NK-92 (cell line): ENCODE data around the gene ZNF438.
"Not testable (repeated sequence)": the region's sequence is repeated elsewhere in the genome, so short reads cannot be mapped to it uniquely, and the experiment has no call there.

Source experiments
- DNase-seq: peaks from one replicate; lab custom pipeline; 2025; ENCODE audit not compliant: unreplicated experiment; lab: John Stamatoyannopoulos, UW

The ZNF438 gene

GRCh38 chr10:30812018-30812851, 219.4 kb downstream of the ZNF438 start:
- DNase-seq = no peak

DNA sequence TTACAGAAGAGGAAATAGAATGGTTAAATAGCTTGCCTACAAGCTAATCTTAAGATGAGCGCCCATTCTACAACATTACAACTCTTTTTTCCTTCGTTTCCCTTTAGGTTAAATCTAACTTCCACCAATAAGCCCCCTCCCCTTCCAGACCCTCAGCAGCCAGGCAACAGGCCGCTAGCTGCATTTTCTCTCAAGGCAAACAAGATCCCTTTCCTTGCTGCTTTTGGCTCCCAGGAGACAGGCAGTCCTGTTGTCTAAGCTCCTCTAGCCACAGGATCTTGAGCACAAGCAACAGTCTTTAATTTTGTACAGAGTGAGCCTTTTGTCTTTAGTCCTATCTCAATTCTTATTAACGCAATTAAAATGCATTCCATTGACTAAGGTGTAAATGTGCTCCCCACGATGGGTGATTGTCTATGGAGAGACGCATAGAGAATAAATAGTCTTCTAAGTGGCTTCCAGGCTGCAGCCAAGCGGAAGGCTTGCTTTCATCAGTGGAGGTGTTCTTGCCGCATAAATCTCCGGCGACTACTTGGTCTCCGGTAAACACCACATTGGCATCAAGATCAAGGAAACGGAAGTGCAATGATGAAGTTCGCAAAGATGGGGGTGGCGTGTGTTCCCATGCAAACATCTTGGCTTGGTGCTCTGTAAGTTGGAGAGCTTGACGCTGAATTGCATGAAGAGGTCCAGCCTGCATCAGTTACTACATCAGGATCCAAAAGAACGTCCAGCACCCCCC, 220.2 kb downstream of the ZNF438 start:
- no peak for DNase-seq

GRCh38 chr10:30810416-30810815, 221.2 kb downstream of the ZNF438 start:
- DNase-seq = no peak

DNA sequence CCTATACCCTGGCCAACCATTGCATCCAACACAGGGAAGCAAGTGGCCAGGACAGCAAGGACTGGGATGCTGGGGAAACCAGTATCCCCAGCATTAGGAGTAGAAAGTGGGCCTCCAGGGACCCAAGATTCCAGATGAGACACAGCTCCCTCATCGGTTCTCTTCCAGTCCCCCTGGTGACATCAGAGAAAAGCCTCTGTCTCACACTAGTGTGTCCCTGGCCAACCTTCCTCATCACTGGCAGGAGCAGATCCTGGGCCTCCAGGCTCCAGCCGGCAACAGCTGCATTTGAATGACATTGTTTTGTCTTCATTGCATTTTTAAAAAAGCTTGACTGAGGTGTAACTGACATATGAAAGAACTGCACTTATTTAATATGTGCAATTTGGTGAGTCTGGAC, 224.8 kb downstream of the ZNF438 start:
- DNase-seq = no peak

DNA sequence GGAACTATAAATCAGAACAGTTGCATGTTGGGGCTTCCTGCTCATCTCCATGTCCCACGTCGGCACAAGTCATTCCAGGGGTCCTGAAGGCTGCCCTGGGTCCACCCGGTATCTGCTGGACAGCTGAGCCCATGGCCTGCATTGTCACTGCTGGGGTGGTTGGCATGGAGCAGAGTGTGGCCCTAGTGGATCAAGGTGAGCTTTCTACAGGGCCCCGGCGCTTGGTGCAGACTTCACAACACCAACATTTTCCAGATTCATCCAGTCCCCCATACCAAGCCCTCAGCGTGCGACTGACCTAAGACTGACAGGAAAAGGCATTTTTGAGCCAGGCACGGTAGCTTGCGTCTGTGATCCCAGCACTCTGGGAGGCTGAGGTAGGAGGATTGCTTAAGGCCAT, 226.6 kb downstream of the ZNF438 start:
- no peak for DNase-seq

- no peak for DNase-seq
These were observed 227.1 kb downstream of the ZNF438 start for GRCh38 chr10:30804478-30805055.

GRCh38 chr10:30803892-30804322, 227.8 kb downstream of the ZNF438 start:
- no peak for DNase-seq

DNA sequence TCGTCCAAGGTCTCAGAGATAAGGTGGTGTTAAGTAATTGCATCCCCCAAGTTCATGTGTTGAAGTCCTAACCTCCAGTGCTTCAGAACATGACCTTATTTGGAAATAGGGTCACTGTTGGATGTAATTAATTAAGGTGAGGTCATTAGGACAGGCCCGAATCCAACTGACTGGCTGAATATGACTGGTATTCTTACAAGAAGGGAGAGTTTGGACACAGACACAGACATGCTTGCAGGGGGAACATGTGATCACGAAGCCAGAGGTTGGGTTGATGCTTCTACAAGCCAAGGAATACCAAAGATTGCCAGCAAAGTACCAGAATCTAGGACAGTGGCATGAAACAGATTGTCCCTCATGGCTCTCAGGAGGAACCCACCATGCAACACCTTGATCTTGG, 228.6 kb downstream of the ZNF438 start:
- no peak for DNase-seq

DNA sequence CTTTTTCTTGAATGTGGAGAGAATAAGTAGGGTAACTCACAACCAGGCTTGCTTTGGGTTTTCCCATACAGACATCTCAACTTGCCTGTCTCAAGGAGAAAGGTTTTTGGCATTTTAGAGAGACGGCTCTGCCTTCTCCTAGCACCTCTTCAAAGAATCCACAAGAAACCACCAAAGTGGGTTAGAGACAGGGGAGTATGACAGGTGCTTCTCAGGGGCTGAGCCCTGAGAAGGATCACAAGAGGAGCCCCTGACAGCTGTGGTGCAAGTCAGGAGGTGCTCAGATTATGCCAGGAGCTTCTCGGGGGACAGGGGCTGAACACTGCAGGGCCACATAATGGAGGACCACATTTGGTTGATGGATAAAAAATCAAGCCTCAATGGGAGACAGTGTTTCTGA, 231.3 kb downstream of the ZNF438 start:
- no peak for DNase-seq

DNA sequence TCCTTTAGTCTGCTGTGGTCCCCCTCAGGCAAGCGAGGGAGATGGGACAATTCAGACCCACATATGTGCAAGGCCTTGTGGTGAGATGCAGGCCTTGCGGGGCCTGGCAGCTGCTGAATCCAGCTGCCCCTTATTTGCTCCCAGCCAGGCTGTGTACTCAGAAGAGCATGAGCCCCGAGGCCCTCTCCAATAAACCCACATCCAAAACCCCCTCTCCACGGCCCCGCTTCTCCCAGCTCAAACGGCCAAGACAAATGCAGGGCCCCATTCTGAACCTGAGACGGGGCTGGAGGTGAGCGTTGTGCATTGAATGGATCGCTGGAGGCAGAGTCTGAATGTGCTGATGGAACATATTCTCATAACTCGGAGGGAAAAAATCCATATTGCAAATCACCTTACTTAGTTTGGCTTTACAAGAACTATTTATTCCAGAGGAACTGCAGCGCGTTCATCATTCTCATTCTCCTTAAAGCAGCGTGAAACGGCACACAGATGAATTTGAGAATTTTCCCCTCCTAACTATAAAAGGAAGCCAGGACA, 232.9 kb downstream of the ZNF438 start:
- no peak for DNase-seq

GRCh38 chr10:30795024-30795423, 236.6 kb downstream of the ZNF438 start:
- DNase-seq = not testable (repeated sequence)
